ENCODE measurements around the gene IGSF21.

Gene IGSF21

GRCh38 chr1:18271336-18271735 lies 163.7 kb downstream of the IGSF21 start:
- Histone ChIP-seq H3K9me3 (ENCODE audit: control insufficient read depth, insufficient read depth, low read length) (no peaks in the 10 kb centered on the region), H3K4me3 (ENCODE audit: low read length) (no peak overlapping the region), H3K4me1 (ENCODE audit: control insufficient read depth, low read length) (no peaks in the 10 kb centered on the region), H4K20me1 (ENCODE audit: control insufficient read depth, insufficient read depth, low read depth, low read length) (no peaks in the 10 kb centered on the region), H3K4me2 (ENCODE audit: low read length) (no peak overlapping the region), H3F3A (ENCODE audit: control insufficient read depth, insufficient read depth) (no peaks in the 10 kb centered on the region), H3K36me3 (ENCODE audit: control insufficient read depth, low read length) (no peaks in the 10 kb centered on the region), H3K27ac (ENCODE audit: low read depth, low read length) (no peak overlapping the region), H3K9me2 (replicated peaks; ENCODE audit: control insufficient read depth, low read length) (no peaks in the 10 kb centered on the region), H3K27me3 (ENCODE audit: control insufficient read depth, low read length) (no peaks in the 10 kb centered on the region), H3K79me2 (ENCODE audit: control insufficient read depth, low read length) (no peaks in the 10 kb centered on the region)
- no peak for TF ChIP-seq EZH2phosphoT487 (IDR thresholded peaks at IDR 0.05; ENCODE audit: borderline replicate concordance, low read length)
- TF ChIP-seq CTCF (IDR thresholded peaks at IDR 0.05; ENCODE audit: low read depth, low read length, poor library complexity, severe bottlenecking) = no peak

GRCh38 chr1:18278946-18279345 lies 171.3 kb downstream of the IGSF21 start:
- Histone ChIP-seq H3K9me3 (ENCODE audit: control insufficient read depth, insufficient read depth, low read length) (no peaks in the 10 kb centered on the region), H3K4me1 (ENCODE audit: control insufficient read depth, low read length) (no peaks in the 10 kb centered on the region), H3F3A (ENCODE audit: control insufficient read depth, insufficient read depth) (no peaks in the 10 kb centered on the region), H3K36me3 (ENCODE audit: control insufficient read depth, low read length) (no peaks in the 10 kb centered on the region; the same call in 1 of the 2 replicates), H3K9me2 (replicated peaks; ENCODE audit: control insufficient read depth, low read length) (no peaks in the 10 kb centered on the region), H3K4me3 (ENCODE audit: low read length) (no peak overlapping the region), H3K4me2 (ENCODE audit: low read length) (no peak overlapping the region), H3K27ac (ENCODE audit: low read depth, low read length) (no peak overlapping the region), H3K79me2 (ENCODE audit: control insufficient read depth, low read length) (no peaks in the 10 kb centered on the region), H3K27me3 (ENCODE audit: control insufficient read depth, low read length) (peaks cover 9% of the 10 kb centered on the region; the same call in 1 of the 2 replicates), H4K20me1 (ENCODE audit: control insufficient read depth, insufficient read depth, low read depth, low read length) (no peaks in the 10 kb centered on the region)
- TF ChIP-seq CTCF (IDR thresholded peaks at IDR 0.05; ENCODE audit: low read depth, low read length, poor library complexity, severe bottlenecking) (no peak), EZH2phosphoT487 (IDR thresholded peaks at IDR 0.05; ENCODE audit: borderline replicate concordance, low read length) (no peak)

GRCh38 chr1:18279351-18280074 lies 171.9 kb downstream of the IGSF21 start:
- Histone ChIP-seq H3K27ac (ENCODE audit: low read depth, low read length) (no peak overlapping the region), H3K9me2 (replicated peaks; ENCODE audit: control insufficient read depth, low read length) (no peaks in the 10 kb centered on the region), H3F3A (ENCODE audit: control insufficient read depth, insufficient read depth) (no peaks in the 10 kb centered on the region), H4K20me1 (ENCODE audit: control insufficient read depth, insufficient read depth, low read depth, low read length) (no peaks in the 10 kb centered on the region), H3K9me3 (ENCODE audit: control insufficient read depth, insufficient read depth, low read length) (no peaks in the 10 kb centered on the region), H3K4me1 (ENCODE audit: control insufficient read depth, low read length) (no peaks in the 10 kb centered on the region), H3K27me3 (ENCODE audit: control insufficient read depth, low read length) (peaks cover 10% of the 10 kb centered on the region; the same call in 1 of the 2 replicates), H3K4me3 (ENCODE audit: low read length) (no peak overlapping the region), H3K4me2 (ENCODE audit: low read length) (no peak overlapping the region), H3K79me2 (ENCODE audit: control insufficient read depth, low read length) (no peaks in the 10 kb centered on the region), H3K36me3 (ENCODE audit: control insufficient read depth, low read length) (no peaks in the 10 kb centered on the region; the same call in 1 of the 2 replicates)
- TF ChIP-seq CTCF (IDR thresholded peaks at IDR 0.05; ENCODE audit: low read depth, low read length, poor library complexity, severe bottlenecking) (no peak), EZH2phosphoT487 (IDR thresholded peaks at IDR 0.05; ENCODE audit: borderline replicate concordance, low read length) (no peak)
